ENCODE data around the gene ZNF30.
"Not testable (repeated sequence)": the region's sequence is repeated elsewhere in the genome, so short reads cannot be mapped to it uniquely, and the experiment has no call there.

ZNF30 gene

GRCh38 chr19:34988119-34988518 lies 61.4 kb downstream of the ZNF30 start:
- no peak for DNase-seq (ENCODE audit: low spot score in 2 of 2)
- no peaks in the 10 kb centered on the region for H3K9me3 Mint-ChIP-seq
- no peak for ATAC-seq (ENCODE audit: low read depth)
- H3K27ac Mint-ChIP-seq, result no peak overlapping the region
- H3K4me1 Mint-ChIP-seq, result peaks cover 7% of the 10 kb centered on the region
- H3K36me3 Mint-ChIP-seq, result no peaks in the 10 kb centered on the region
- no peak overlapping the region for H3K4me3 Mint-ChIP-seq
- H3K27me3 Mint-ChIP-seq, result peaks cover 11% of the 10 kb centered on the region

- Mint-ChIP-seq H3K9me3 (no peaks in the 10 kb centered on the region), H3K4me3 (no peak overlapping the region), H3K27me3 (peaks cover 12% of the 10 kb centered on the region), H3K27ac (no peak overlapping the region), H3K4me1 (peaks cover 7% of the 10 kb centered on the region), H3K36me3 (no peaks in the 10 kb centered on the region)
- no peak for ATAC-seq (ENCODE audit: low read depth)
- no peak for DNase-seq (ENCODE audit: low spot score in 2 of 2)
Observed at GRCh38 chr19:34989298-34989697, 62.6 kb downstream of the ZNF30 start.

- peak overlapping the region; percentile 31 for H3K27ac Mint-ChIP-seq
- no peak for DNase-seq (ENCODE audit: low spot score in 2 of 2)
- ATAC-seq (ENCODE audit: low read depth), result no peak
Observed at GRCh38 chr19:34990578-34991192, 64.0 kb downstream of the ZNF30 start.

GRCh38 chr19:34991542-34992333 lies 65.0 kb downstream of the ZNF30 start:
- H3K36me3 Mint-ChIP-seq, result no peaks in the 10 kb centered on the region
- H3K4me3 Mint-ChIP-seq, result no peak overlapping the region
- H3K4me1 Mint-ChIP-seq, result peaks cover 3% of the 10 kb centered on the region
- ATAC-seq (ENCODE audit: low read depth) (no peak), DNase-seq (ENCODE audit: low spot score in 2 of 2) (no peak)
- H3K27ac Mint-ChIP-seq, result no peak overlapping the region
- H3K27me3 Mint-ChIP-seq, result peaks cover 6% of the 10 kb centered on the region
- no peaks in the 10 kb centered on the region for H3K9me3 Mint-ChIP-seq

More at GRCh38 chr19:34990578-34991192, 64.0 kb downstream of the ZNF30 start:
- no peak overlapping the region for H3K4me3 Mint-ChIP-seq
- no peaks in the 10 kb centered on the region for H3K9me3 Mint-ChIP-seq
- peaks cover 8% of the 10 kb centered on the region for H3K27me3 Mint-ChIP-seq
- H3K36me3 Mint-ChIP-seq, result no peaks in the 10 kb centered on the region
- peaks cover 6% of the 10 kb centered on the region for H3K4me1 Mint-ChIP-seq

GRCh38 chr19:34992582-34992981 lies 65.9 kb downstream of the ZNF30 start:
- H3K9me3 Mint-ChIP-seq; DNase-seq (ENCODE audit: low spot score in 2 of 2); H3K27me3 Mint-ChIP-seq; H3K27ac Mint-ChIP-seq; H3K4me1 Mint-ChIP-seq; ATAC-seq (ENCODE audit: low read depth); H3K4me3 Mint-ChIP-seq; H3K36me3 Mint-ChIP-seq: not testable (repeated sequence)

GRCh38 chr19:34994286-34994642 lies 67.6 kb downstream of the ZNF30 start:
- H3K9me3 Mint-ChIP-seq, result no peaks in the 10 kb centered on the region
- ATAC-seq (ENCODE audit: low read depth) (no peak), DNase-seq (ENCODE audit: low spot score in 2 of 2) (no peak)
- no peaks in the 10 kb centered on the region for H3K36me3 Mint-ChIP-seq
- no peak overlapping the region for H3K27ac Mint-ChIP-seq
- H3K4me3 Mint-ChIP-seq, result no peak overlapping the region
- peaks cover 10% of the 10 kb centered on the region for H3K4me1 Mint-ChIP-seq
- H3K27me3 Mint-ChIP-seq, result peaks cover 6% of the 10 kb centered on the region

Data from memory B cell (primary cell).